GM18517 (cell line): ENCODE data around the gene SMURF1.

ENCODE experiments used
- ATAC-seq: cut with Tn5 transposase; IDR thresholded peaks from one replicate; pipeline ENCODE4 v1.9.1; 2021; ENCODE audit warnings: mild to moderate bottlenecking, moderate library complexity; ENCODE audit not compliant: unreplicated experiment

SMURF1 gene

GRCh38 chr7:99141841-99142726 lies 1.8 kb downstream of the SMURF1 start:
- no peak for ATAC-seq

GRCh38 chr7:99141334-99141733 lies 2.6 kb downstream of the SMURF1 start:
- ATAC-seq, result no peak

DNA sequence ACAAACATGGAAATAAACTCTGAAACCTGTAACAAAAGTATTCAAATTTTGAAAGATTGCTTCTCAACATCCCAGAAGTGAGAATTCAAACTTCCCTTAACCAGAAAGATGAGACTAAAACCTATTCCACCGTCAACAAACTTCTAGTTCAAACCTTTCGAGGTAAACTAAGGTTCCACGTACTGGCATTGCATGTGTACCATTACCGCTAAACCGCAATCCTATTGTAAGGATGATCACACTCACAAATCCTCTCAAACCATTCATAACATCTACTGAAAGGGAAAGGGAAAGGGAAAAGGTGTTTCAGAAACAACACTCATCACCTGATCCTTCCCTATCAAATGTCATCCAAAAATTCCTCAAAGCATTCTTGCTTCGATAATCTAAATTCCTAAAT lies 3.1 kb downstream of the SMURF1 start:
- no peak for ATAC-seq

DNA sequence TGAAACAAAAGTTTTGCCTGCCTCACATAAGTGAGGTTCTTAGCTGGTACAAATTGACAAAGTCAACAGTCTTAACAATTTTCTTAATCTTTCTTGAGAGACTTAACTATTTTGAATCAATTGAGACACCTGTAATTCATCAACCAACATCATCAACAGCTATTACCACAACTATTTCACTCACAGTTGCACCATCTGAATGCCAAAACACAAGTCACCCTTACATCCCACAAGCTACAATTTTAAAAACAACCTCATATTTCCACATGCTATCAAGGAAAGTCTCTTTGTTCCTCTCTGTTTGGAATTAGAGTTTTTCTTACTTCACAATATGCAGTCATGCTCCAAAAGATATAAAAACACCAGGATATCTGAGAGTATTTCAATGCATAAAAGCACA lies 4.9 kb downstream of the SMURF1 start:
- ATAC-seq, result no peak

DNA sequence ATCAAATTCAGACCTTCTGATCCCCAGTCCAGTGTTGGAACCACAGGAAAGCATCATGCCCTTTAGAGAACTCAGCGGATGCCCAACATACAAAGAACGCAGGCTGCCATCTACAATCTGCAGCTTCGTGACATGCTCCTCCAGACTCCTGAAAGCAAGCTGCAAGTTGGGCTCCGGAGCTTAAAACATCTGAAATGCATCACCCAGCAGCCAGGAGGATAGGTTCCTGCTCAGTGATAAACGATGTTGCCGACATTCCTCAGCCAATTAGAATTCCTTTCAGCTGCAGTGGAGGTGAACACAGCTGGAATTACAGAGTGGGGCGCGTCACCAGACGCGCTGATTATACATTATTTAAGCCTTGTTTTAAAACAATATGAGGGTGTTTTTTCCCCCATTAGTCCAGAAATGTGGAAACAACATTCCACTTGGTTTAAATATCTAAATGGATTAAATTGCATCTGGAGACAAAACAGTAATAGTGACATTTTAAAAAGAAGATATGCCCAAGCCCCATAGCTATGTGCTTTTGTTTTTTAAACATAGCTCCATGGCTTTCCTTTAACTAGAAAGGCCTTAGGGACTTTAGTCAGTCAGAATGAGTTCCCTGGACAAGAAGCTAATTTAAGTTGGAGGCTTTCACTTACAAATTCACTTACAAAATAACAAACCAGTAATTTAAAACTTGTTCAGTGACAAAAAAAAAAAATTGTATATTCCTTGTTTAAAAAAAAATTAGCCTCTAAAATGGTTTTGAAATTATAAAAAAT lies 6.3 kb downstream of the SMURF1 start:
- no peak for ATAC-seq

- ATAC-seq, result no peak
Observed at GRCh38 chr7:99135938-99136337, 8.0 kb downstream of the SMURF1 start.

DNA sequence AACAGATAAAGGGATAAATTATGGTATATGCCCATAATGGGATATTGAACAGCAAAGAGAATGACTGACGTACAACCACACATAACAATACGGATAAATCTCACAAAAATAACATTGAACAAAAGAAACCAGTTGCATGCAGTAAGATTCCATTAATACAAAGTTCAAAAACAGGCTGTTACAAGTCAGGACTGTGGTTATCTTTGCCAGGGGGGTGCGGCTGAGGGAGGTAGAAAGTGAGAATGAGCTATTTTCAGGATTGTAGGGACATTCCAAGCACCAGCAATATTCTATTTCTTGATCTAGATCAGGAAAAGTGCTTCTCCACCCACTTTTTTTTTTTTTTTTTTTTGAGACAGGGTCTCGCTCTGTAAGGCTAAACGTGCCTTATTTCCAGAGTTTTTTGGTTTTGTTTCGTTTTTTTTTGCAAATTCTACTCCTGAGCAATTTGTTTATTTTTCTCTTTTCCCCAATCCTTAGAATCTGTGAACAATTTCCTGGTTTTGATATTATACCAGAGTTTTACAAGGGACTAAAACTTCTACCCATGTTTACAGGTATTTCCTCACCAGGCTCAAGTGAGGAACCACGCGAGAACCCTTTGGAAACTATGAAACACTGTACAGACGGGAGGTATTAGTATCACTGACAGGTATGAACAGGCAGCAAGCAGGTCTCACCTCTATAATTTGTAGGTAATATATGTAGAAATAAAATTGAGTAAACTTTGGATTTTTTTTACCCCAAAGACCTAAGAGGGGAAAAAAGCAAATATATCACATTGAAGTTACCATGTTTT lies 9.9 kb downstream of the SMURF1 start:
- no peak for ATAC-seq

DNA sequence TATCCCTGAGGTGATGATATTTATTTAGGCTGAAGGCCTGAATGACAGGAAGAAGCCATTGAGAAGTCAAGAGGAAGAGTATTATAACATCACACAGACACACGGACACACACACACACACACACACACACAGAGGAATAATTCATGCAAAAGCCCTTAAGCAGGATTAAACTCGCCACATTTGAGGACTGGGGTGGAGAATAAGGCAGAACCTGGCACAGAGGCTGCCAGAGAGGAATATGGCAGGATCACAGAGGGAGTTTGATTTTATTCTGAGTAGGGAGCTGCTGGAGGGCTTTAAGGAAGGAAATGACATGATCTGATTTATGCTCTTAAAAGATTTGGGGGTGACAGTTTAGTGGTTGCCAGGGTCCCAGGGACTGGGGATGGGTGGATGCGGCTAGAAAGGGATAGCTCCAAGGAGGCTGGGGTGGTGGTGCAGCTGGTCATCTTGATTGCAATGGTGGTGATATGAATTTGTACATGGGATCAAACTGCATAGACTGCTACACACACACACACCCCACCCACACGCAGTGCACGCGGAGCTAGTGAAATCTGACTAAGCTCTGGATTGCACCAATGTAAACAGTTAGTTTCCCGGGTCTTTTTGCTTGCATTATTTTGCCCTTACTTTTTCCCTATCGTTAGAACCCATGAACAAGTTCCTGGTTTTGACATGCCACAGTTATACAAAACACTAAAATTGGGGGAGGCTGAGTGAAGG lies 11.2 kb downstream of the SMURF1 start:
- ATAC-seq, result no peak

DNA sequence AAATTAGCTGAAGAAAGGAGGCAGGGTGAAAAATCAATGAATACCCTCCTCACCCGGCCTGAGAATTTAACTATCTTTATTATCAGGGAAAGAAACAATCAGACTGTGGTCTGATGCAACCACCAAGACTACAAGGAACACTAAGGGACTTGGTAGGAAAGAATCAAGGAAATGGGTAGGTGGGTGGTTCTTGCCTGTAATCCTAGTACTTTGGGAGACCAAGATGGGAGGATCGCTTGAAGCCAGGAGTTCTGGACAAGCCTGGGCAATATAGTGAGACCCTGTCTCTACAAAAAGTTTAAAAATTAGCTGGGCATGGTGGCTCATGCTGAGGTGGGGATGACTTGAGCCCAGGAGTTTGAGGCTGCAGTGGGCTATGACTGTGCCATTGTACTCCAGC lies 12.6 kb downstream of the SMURF1 start:
- ATAC-seq, result no peak

GRCh38 chr7:99129536-99129935 lies 14.4 kb downstream of the SMURF1 start:
- no peak for ATAC-seq

DNA sequence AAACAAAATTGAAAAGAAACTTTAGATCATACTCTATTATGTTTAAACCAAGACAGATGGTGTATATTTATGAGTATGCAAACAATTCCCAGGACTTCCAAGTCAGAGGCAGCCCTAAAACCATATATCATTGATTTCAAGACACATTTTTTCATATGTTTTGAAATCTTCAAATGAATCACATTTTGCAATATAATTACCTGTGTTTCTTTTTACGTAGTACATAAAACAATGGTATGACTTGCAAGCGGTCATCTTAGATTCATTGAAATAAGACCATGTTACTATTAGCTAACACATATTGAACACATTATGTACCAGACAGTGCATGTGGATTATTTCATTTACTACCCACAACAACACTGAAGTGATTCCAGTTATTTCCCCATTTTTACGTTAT lies 14.9 kb downstream of the SMURF1 start:
- ATAC-seq, result no peak

DNA sequence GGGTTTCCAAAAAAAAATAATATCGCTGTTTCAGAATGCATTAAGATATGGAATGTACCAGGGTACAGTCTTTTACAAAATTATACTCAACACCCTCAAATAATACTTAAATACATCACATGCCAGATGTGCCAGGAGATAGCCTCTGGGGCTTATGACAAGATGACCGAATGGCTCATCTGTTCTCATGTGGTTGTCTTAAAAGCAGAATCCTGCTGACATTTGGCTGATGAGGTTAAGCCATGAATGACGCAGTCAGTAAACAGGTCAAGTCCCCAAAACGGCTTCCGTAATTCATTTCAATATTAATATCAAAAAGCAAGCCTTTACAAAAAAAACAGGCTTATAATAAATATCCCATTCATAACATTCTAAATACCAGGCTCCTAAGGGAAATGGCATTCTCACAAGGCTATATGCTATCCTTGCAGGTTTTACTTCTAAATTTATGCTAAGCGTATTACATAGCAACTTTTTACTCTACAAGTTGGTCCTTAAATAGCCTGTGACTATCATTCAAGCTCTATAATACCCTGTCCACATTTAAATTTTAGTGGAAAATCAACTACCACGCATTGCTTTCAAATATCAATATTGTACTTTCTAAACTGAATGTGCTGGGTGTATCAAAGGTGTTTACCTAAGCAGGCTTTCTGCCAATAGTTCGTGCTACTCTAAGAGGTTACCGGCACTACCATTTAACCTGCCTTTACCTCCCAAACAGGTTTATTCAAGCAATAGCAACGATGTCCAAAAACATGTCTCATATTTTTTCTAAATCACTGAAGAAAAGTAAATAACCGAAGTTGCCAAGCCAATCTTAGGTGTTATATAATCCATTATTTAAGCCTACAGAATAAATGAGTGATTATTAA lies 15.6 kb downstream of the SMURF1 start:
- no peak for ATAC-seq

- ATAC-seq, result no peak
Observed at GRCh38 chr7:99127636-99128035, 16.3 kb downstream of the SMURF1 start.

DNA sequence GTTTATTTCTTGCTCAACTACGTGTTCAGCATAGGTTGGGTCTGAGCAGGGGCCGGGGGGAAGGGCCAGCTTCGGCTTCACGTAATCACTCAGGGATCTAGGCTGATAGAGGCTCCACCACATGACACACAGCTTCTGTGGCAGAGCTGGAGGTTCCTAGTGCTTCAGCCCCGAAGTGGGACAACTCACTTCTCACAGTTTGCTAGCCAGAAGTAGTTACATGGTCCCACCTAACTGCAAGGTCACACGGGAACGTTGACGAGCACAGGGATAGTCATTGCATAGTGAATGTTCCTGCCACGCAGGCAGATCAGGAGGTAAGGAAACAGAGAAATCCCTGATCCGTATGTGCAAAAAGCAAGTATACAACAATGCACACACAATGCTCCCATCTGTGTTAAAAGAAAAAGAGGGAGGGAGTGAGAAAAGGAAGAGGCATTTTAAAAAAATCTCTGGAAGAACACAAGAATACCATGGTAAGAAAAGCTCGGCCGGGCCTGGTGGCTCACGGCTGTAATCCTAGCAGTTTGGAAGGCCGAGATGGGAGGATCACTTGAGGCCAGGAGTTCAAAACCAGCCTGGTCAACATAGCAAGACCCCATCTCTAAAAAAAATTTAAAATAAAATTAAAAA lies 16.9 kb downstream of the SMURF1 start:
- ATAC-seq, result no peak

DNA sequence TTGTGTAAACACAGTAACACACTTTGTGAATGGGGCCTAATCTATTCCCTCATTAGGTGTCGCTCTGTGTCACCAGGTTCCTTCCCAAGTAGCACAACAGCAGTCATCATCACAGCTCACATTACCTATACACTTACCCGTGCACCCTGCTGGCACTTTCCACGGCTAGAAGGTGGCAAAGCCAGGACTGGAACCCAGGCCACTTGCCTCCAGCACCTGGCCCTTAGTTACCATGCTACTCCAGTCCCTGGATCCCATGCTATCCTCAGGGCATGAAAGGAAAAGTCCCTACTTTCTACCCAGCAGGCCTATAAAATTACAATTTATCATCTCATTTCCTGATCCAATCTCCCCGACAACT lies 18.4 kb downstream of the SMURF1 start:
- ATAC-seq, result no peak

DNA sequence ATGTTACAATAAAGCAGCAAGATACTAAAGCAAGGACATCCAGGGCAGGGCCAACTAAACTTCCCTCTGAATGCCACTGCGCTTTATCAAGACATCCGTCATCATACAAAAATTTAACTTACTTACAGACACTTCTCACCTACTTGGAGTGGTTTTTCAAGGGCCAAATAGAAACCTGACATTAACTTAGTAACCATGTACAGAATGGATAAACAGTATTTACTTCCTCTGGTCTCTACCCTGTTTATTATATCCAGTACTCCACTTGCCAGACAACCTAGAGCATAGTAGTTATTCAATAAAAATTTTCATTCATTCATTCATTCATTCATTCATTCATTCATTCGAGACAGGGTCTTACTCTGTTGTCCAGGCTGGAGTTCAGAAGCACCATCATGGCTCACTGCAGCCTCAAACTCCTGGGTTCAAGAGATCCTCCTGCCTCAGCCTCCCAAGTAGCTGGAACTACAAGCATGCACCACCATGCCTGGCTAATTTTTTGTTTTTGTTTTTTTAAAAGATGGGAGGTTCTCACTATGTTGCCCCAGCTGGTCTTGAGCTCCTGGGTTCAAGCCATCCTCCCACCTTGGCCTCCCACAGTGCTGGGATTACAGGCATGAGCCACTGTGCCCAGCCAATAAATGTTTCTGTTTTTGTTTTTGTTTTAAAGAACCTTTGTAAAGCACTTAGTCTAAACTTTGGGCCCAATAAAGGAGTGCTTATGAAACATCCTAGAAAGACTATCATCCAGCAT lies 19.0 kb downstream of the SMURF1 start:
- no peak for ATAC-seq

DNA sequence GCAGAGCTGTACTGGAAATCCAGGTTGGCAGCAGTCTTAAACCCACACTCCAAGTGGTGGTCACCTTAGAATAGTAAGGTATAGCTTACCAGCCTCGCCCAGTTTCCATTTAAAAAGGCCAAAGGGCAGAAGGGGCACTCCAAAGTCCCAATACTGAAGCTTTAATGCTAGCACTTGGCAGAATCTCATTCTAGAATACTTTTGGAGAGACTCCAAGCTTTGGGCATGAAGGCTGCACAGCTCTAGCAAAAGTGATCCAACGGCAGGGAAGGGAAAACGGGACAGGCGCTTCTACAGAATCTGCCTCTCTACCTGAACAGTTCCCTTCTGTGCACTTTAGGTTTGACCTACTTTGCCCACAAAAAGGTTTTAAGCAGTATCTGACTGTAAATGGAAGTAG lies 19.7 kb downstream of the SMURF1 start:
- no peak for ATAC-seq

GRCh38 chr7:99123571-99124033 lies 20.3 kb downstream of the SMURF1 start:
- no peak for ATAC-seq

DNA sequence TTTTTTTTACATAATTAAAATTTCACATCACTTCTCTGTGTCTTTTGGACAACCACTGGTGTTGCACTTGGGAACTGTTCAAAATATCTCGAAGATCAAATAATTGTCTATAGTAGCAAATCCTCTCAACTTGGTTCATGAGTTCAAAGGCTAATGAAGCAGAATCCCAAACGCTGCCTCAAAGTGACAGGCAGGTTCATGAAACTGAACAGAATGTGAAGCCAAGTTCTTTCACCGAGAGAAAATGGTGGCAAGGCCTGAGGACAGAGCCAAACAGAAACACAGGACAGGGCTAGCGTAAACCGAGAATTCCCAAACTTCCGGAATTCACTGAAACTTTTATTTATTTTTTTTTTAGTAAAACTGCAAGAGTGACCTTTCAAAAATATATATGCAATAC lies 21.1 kb downstream of the SMURF1 start:
- no peak for ATAC-seq
